Measurements from ENCODE around the gene HDAC9. TPM values are rescaled to one million over a fixed set of nuclear protein-coding genes. Genes with fewer than 3 reads are reported as not detected.

The HDAC9 gene
- total RNA-seq, 1 donor from 2014 or later, result 32.4 TPM

GRCh38 chr7:18497082-18497481, 1.5 kb downstream of the HDAC9 start:
- no peak overlapping the region for H3K4me3 ChIP-seq
- H3K27ac ChIP-seq, result no peak overlapping the region
- no peaks in the 10 kb centered on the region for H3K9me3 ChIP-seq
- no peaks in the 10 kb centered on the region for H3K27me3 ChIP-seq
- no peaks in the 10 kb centered on the region for H3K36me3 ChIP-seq
- no peak for DNase-seq (ENCODE audit: extremely low spot score in 2 of 2)
- intact Hi-C loops (cut with DNase I), result no loop called here
- TF ChIP-seq POLR2A (IDR thresholded peaks at IDR 0.05), result no peak
- TF ChIP-seq, protein P1, sequence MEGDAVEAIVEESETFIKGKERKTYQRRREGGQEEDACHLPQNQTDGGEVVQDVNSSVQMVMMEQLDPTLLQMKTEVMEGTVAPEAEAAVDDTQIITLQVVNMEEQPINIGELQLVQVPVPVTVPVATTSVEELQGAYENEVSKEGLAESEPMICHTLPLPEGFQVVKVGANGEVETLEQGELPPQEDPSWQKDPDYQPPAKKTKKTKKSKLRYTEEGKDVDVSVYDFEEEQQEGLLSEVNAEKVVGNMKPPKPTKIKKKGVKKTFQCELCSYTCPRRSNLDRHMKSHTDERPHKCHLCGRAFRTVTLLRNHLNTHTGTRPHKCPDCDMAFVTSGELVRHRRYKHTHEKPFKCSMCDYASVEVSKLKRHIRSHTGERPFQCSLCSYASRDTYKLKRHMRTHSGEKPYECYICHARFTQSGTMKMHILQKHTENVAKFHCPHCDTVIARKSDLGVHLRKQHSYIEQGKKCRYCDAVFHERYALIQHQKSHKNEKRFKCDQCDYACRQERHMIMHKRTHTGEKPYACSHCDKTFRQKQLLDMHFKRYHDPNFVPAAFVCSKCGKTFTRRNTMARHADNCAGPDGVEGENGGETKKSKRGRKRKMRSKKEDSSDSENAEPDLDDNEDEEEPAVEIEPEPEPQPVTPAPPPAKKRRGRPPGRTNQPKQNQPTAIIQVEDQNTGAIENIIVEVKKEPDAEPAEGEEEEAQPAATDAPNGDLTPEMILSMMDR (IDR thresholded peaks at IDR 0.05), result no peak
- TF ChIP-seq POLR2AphosphoS5 (IDR thresholded peaks at IDR 0.05; ENCODE audit: insufficient read depth in 1 of 2, low read depth in 1 of 2), result no peak
- H3K4me1 ChIP-seq, result no peaks in the 10 kb centered on the region

DNA sequence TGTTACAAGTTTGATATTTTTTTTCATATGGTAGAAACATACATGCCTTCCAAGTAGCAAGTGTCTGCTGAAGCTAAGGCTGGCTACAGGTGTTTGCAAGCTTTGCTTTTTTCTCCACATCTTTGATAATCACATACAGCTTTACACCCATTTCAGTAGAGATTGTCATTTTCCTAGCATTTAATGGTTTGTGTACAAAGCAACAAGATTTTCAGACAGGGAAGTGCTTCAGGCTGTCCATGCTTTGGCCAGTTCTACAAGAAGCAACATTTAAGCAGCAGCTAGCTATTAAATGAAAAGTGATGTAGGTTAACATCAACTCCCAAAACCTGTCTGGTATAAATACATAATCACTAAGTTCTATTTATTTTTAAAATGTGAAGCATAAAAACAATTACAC, 2.3 kb downstream of the HDAC9 start:
- TF ChIP-seq POLR2AphosphoS5 (IDR thresholded peaks at IDR 0.05; ENCODE audit: insufficient read depth in 1 of 2, low read depth in 1 of 2) (no peak), POLR2A (IDR thresholded peaks at IDR 0.05) (no peak)
- TF ChIP-seq, protein P1 (IDR thresholded peaks at IDR 0.05), result no peak
- intact Hi-C loops (cut with DNase I), result no loop called here
- Histone ChIP-seq H3K4me3 (no peak overlapping the region), H3K9me3 (no peaks in the 10 kb centered on the region), H3K36me3 (no peaks in the 10 kb centered on the region), H3K4me1 (no peaks in the 10 kb centered on the region), H3K27me3 (no peaks in the 10 kb centered on the region), H3K27ac (no peak overlapping the region)
- no peak for DNase-seq (ENCODE audit: extremely low spot score in 2 of 2)

DNA sequence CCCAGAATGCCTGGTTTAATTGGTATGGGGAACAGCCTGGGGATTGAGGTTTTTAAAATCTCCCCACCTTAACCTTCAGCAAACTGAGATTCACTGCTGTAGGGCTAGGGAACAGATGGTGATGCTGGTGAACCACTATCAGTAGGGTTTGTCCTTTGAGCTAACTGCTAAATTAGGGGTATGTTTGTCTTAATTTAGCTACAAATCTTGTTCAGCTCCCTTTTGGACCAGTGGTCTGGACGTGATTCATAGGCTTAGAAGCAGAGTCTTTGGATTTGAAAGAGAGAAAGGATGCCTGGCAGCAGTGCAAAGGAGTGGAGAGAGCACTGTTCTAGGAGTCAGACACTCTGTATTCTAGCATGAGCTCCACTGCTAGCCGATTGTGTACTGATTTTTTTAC, 2.8 kb downstream of the HDAC9 start:
- H3K36me3 ChIP-seq, result no peaks in the 10 kb centered on the region
- no peak overlapping the region for H3K4me3 ChIP-seq
- intact Hi-C loops (cut with DNase I), result no loop called here
- H3K4me1 ChIP-seq, result no peaks in the 10 kb centered on the region
- no peak overlapping the region for H3K27ac ChIP-seq
- DNase-seq (ENCODE audit: extremely low spot score in 2 of 2), result no peak
- TF ChIP-seq, protein P1 (IDR thresholded peaks at IDR 0.05), result no peak
- no peak for TF ChIP-seq POLR2AphosphoS5 (IDR thresholded peaks at IDR 0.05; ENCODE audit: insufficient read depth in 1 of 2, low read depth in 1 of 2)
- TF ChIP-seq POLR2A (IDR thresholded peaks at IDR 0.05), result no peak
- H3K27me3 ChIP-seq, result no peaks in the 10 kb centered on the region
- H3K9me3 ChIP-seq, result no peaks in the 10 kb centered on the region

GRCh38 chr7:18499407-18500177, 4.0 kb downstream of the HDAC9 start:
- no peaks in the 10 kb centered on the region for H3K27me3 ChIP-seq
- DNase-seq (ENCODE audit: extremely low spot score in 2 of 2), result no peak
- no peaks in the 10 kb centered on the region for H3K9me3 ChIP-seq
- no peaks in the 10 kb centered on the region for H3K36me3 ChIP-seq
- TF ChIP-seq POLR2A (IDR thresholded peaks at IDR 0.05) (no peak), POLR2AphosphoS5 (IDR thresholded peaks at IDR 0.05; ENCODE audit: insufficient read depth in 1 of 2, low read depth in 1 of 2) (no peak)
- TF ChIP-seq, protein P1 (IDR thresholded peaks at IDR 0.05), result no peak
- H3K27ac ChIP-seq, result no peak overlapping the region
- no peaks in the 10 kb centered on the region for H3K4me1 ChIP-seq
- no peak overlapping the region for H3K4me3 ChIP-seq
- intact Hi-C loops (cut with DNase I), result no loop called here

DNA sequence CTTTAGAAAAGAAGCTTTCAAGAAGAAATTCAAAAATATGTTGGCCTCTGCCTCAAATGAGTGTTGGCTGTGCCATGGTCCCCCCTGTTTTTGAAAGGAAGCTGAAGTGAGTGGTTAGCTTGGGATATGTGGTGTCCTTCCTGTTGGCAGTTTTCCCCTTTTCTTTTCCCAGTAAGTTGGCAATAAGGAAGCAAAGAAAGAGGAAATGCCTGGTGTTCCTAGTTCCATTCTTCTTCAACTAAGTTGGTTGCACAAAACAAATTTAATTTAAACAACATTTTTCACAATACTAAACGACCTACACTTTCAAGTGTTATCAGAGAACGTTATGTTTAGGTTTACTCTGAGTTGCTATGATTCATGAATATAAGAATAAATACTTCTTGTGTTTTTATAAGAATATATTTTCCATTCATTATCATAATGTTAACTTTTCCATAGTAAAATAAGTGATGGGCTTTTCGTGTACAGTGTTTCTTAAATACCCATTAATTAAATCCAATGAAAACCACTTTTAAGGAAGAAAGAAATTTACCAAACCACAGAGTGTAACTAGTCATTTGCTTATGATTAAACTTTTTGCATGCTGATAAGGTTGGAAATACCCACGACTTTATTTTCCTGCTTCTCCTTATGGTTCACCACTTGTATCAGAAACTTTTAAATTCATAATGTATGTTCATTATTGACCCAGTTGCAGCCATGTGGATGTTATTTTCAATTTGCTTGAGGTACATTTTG, 7.7 kb downstream of the HDAC9 start:
- no peak overlapping the region for H3K27ac ChIP-seq
- no peaks in the 10 kb centered on the region for H3K36me3 ChIP-seq
- intact Hi-C loops (cut with DNase I), result no loop called here
- H3K4me3 ChIP-seq, result no peak overlapping the region
- TF ChIP-seq POLR2AphosphoS5 (IDR thresholded peaks at IDR 0.05; ENCODE audit: insufficient read depth in 1 of 2, low read depth in 1 of 2) (no peak), POLR2A (IDR thresholded peaks at IDR 0.05) (no peak)
- TF ChIP-seq, protein P1 (IDR thresholded peaks at IDR 0.05), result no peak
- no peaks in the 10 kb centered on the region for H3K9me3 ChIP-seq
- no peak for DNase-seq (ENCODE audit: extremely low spot score in 2 of 2)
- no peaks in the 10 kb centered on the region for H3K27me3 ChIP-seq
- no peaks in the 10 kb centered on the region for H3K4me1 ChIP-seq

All from vagina (tissue), 2 donors.